Measurements from ENCODE around the gene KCNJ16. TPM values are rescaled to one million over a fixed set of nuclear protein-coding genes. Genes with fewer than 3 reads are reported as not detected.
A peak's percentile ranks its signal among the peaks of the same experiment; 100 is the strongest.
"Not testable (repeated sequence)": the region's sequence is repeated elsewhere in the genome, so short reads cannot be mapped to it uniquely, and the experiment has no call there.

The KCNJ16 gene
- total and polyA plus RNA-seq, 8 donors, result 20.5 to 65.2 (median 28.4) TPM

DNA sequence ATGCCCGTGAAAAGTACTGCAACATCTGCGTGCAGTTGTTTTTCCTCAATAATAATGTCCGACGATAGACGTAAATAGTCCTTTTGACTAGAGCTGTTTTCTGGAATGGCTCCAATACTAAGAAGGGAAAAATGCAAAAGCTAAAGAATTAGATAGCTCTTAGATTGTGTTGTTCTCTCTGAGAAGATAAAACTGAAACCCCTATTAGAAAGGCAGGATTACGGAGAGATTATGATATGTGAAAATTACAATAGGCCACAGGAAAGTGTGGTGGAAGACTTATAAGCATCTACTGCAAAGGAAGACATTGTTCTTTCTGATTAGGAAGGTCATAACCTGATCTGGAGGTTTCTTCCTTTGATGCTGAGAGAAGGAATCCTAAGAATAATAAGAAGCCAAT is 33.5 kb upstream of the KCNJ16 start:
- TF ChIP-seq, protein P1, sequence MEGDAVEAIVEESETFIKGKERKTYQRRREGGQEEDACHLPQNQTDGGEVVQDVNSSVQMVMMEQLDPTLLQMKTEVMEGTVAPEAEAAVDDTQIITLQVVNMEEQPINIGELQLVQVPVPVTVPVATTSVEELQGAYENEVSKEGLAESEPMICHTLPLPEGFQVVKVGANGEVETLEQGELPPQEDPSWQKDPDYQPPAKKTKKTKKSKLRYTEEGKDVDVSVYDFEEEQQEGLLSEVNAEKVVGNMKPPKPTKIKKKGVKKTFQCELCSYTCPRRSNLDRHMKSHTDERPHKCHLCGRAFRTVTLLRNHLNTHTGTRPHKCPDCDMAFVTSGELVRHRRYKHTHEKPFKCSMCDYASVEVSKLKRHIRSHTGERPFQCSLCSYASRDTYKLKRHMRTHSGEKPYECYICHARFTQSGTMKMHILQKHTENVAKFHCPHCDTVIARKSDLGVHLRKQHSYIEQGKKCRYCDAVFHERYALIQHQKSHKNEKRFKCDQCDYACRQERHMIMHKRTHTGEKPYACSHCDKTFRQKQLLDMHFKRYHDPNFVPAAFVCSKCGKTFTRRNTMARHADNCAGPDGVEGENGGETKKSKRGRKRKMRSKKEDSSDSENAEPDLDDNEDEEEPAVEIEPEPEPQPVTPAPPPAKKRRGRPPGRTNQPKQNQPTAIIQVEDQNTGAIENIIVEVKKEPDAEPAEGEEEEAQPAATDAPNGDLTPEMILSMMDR (IDR thresholded peaks at IDR 0.05), result no peak
- no peak overlapping the region for H3K27ac ChIP-seq
- DNase-seq, result no peak
- H3K36me3 ChIP-seq, result no peaks in the 10 kb centered on the region
- H3K9me3 ChIP-seq, result no peaks in the 10 kb centered on the region
- 76 to 87% methylated on average over 6 of the region's 6 CpGs for WGBS, 2 donors
- ATAC-seq, result no peak
- no peak overlapping the region for H3K4me3 ChIP-seq
- no peak for FAIRE-seq
- intact Hi-C loops (cut with DNase I), result no loop called here
- no peaks in the 10 kb centered on the region for H3K4me1 ChIP-seq
- no peaks in the 10 kb centered on the region for H3K27me3 ChIP-seq

DNA sequence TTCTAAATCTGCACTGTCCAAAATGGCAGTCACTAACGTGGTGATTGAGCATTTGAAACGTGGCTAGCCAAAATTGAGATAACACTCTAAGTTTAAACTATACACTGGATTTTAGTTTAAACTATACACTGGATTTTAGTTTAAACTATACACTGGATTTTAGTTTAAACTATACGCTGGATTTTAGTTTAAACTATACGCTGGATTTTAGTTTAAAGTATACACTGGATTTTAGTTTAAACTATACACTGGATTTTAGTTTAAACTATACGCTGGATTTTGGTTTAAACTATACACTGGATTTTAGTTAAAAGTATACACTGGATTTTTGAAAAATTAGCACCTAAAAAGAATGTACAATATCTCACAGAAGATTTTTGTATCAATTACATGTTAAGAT is 29.2 kb upstream of the KCNJ16 start:
- WGBS, 2 donors, result 82 to 89% methylated on average over 5 of the region's 5 CpGs
- intact Hi-C loops (cut with DNase I); DNase-seq; H3K27me3 ChIP-seq; H3K4me3 ChIP-seq; H3K36me3 ChIP-seq; H3K9me3 ChIP-seq; ATAC-seq; FAIRE-seq; H3K4me1 ChIP-seq; H3K27ac ChIP-seq: not testable (repeated sequence)

DNA sequence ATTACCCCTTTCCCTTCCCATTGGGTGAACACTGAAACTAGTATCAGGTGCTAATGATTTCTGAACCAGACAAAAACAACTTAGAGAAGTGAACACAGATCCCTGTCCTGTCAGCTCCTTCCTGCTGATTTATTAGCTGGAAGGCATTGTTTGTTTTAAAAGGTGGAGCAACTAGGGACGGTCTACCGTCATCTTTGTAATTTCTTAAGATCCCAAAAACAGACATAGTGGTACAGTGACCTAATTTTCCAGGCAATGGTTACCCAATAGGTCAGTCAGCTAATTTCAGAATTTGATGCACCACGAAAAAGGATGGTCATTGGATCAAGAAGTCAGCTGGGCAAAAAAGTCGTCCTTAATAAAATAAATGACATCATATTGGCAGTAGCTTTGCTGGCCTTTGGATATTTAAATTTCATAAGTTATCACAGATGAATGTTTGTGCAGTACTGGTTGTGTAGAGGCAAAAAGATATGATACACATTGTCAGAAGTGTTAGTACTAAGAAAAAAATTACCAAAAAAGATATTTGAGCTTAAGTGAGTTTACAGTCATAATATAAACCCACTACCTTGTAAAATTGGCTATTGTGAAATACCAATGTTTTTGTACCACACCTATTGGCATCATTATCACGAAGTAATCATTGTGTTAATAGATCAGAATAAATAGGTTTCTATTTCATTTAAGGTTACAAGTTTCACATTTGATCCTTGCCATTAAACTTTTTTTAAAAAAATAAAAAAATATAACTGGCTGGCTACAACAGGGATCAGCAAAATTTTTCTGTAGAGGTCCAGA is 27.2 kb upstream of the KCNJ16 start:
- no peak overlapping the region for H3K27ac ChIP-seq
- H3K27me3 ChIP-seq, result no peaks in the 10 kb centered on the region
- no peak overlapping the region for H3K4me3 ChIP-seq
- H3K9me3 ChIP-seq, result no peaks in the 10 kb centered on the region
- 50% methylated on average over 5 of the region's 5 CpGs for WGBS, 2 donors
- FAIRE-seq (peak; percentile 54), DNase-seq (no peak), ATAC-seq (peak in 1 of 4 donors; percentile 20)
- H3K4me1 ChIP-seq, result peaks cover 1 to 3% (median 3%) of the 10 kb centered on the region in 3 donors
- TF ChIP-seq, protein P1 (IDR thresholded peaks at IDR 0.05), result no peak
- intact Hi-C loops (cut with DNase I), result no loop called here
- H3K36me3 ChIP-seq, result no peaks in the 10 kb centered on the region

GRCh38 chr17:70049801-70050591 is 25.0 kb upstream of the KCNJ16 start:
- H3K9me3 ChIP-seq, result no peaks in the 10 kb centered on the region
- no peak for DNase-seq
- no peaks in the 10 kb centered on the region for H3K36me3 ChIP-seq
- FAIRE-seq, result no peak
- intact Hi-C loops (cut with DNase I), result no loop called here
- no peak overlapping the region for H3K4me3 ChIP-seq
- H3K4me1 ChIP-seq, result peaks cover 15 to 24% (median 22%) of the 10 kb centered on the region in 3 donors
- H3K27ac ChIP-seq, result no peak overlapping the region
- TF ChIP-seq, protein P1 (IDR thresholded peaks at IDR 0.05), result no peak
- WGBS, 2 donors, result 92 to 98% methylated on average over 3 of the region's 3 CpGs
- no peak for ATAC-seq
- no peaks in the 10 kb centered on the region for H3K27me3 ChIP-seq

DNA sequence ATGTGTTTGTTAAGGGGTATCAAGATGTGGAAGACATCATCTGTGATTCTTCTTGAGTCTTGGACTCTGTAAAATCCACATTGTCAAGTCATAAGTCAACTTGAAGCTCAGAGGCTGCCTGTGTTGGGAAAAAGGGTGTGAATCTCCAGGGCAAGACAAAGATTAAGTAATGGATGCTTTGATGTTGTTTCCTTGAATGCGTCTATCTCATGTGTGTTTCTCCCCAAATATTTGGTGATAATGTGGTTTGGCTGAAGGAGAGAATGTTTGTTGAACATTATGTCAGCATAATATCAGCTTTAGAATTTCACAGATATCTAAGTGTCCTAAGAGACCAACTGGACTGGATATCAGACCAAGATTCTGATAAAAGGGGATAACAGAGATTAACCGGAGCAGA is 24.1 kb upstream of the KCNJ16 start:
- intact Hi-C loops (cut with DNase I), result no loop called here
- Histone ChIP-seq H3K27me3 (no peaks in the 10 kb centered on the region), H3K4me3 (no peak overlapping the region), H3K36me3 (no peaks in the 10 kb centered on the region), H3K9me3 (no peaks in the 10 kb centered on the region), H3K4me1 (peaks cover 15 to 28% (median 23%) of the 10 kb centered on the region in 3 donors), H3K27ac (no peak overlapping the region)
- TF ChIP-seq, protein P1 (IDR thresholded peaks at IDR 0.05), result no peak
- ATAC-seq (no peak), FAIRE-seq (no peak), DNase-seq (no peak)
- 64 to 67% methylated on average over 2 of the region's 2 CpGs for WGBS, 2 donors
